ENCODE results near the gene ZNF280D. TPM values are rescaled to one million over a fixed set of nuclear protein-coding genes. Genes with fewer than 3 reads are reported as not detected.
"Not testable (repeated sequence)": the region's sequence is repeated elsewhere in the genome, so short reads cannot be mapped to it uniquely, and the experiment has no call there.

ZNF280D gene
- total RNA-seq, 1 experiment from 2014 or later = 25.3 TPM

DNA sequence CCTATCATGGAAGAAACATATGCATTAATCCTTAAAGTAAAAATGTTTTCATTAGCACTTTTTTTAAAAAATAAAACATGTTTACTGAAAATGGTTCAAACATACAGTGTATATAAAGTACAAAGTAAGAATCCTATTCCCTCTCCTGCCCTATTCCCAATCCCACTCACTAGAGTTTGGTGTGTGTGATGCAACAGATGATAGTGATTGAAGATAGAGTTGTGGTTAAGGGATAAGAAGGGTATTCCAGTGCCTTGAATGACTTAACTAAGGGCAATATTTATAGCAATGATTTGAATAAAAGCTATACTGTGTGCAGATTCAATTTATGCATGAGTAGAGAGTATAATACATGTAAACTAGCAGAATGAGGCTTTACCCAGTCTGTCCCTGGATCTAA lies 18.1 kb downstream of the ZNF280D start:
- TF ChIP-seq ATF3 (IDR thresholded peaks at IDR 0.05) (no peak), SIN3A (IDR thresholded peaks at IDR 0.05; ENCODE audit: low read depth) (no peak), TCF7L2 (IDR thresholded peaks at IDR 0.05; ENCODE audit: borderline replicate concordance, extremely low read depth, insufficient read depth, insufficient read length) (no peak), CBX3 (IDR thresholded peaks at IDR 0.05; ENCODE audit: low read depth) (no peak), EZH2 (IDR thresholded peaks at IDR 0.05) (no peak), ZBTB33 (IDR thresholded peaks at IDR 0.05; ENCODE audit: extremely low read depth, insufficient replicate concordance, low read length) (no peak)
- Histone ChIP-seq H3K4me1 (ENCODE audit: control insufficient read depth in 1 of 2, insufficient read depth in 2 of 2, low read length in 2 of 2) (peaks cover 7 to 13% of the 10 kb centered on the region in 2 experiments), H3K4me3 (replicated peaks in 1 of 2; ENCODE audit: low read depth in 1 of 2, low read length in 2 of 2) (no peak overlapping the region), H3K9me3 (ENCODE audit: control insufficient read depth in 1 of 2, insufficient read depth in 1 of 2, low read depth in 1 of 2, low read length in 2 of 2) (no peaks in the 10 kb centered on the region), H3K9me2 (ENCODE audit: insufficient read depth) (no peaks in the 10 kb centered on the region), H3K9ac (ENCODE audit: low read length) (no peak overlapping the region), H2AFZ (ENCODE audit: low read depth, low read length, poor library complexity, severe bottlenecking) (no peak overlapping the region), H4K20me1 (ENCODE audit: insufficient read depth) (no peaks in the 10 kb centered on the region), H3K4me2 (ENCODE audit: low read length) (no peak overlapping the region), H3K27ac (ENCODE audit: low read depth, low read length) (no peak overlapping the region), H3K27me3 (ENCODE audit: insufficient read depth, low read length) (no peaks in the 10 kb centered on the region), H3K79me2 (ENCODE audit: insufficient read depth, low read length) (peaks cover 27% of the 10 kb centered on the region), H3K36me3 (ENCODE audit: control insufficient read depth in 1 of 2, insufficient read depth in 2 of 2, low read length in 2 of 2) (no peaks in the 10 kb centered on the region)
- no TSS peak for BruUV-seq (replicated peaks)
- POLR2A ChIA-PET = no interaction called here
- intact Hi-C loops (cut with micrococcal nuclease) = no loop called here
- DNase-seq (ENCODE audit: low read depth, low spot score) (no peak), ATAC-seq (no peak)
- CTCF ChIA-PET = no interaction called here
- RAD21 ChIA-PET (ENCODE audit: low non-redundant PET in 1 of 2, low total read pairs in 2 of 2, uncharacterized antibody in 2 of 2, unreplicated experiment in 2 of 2) = no interaction called here

DNA sequence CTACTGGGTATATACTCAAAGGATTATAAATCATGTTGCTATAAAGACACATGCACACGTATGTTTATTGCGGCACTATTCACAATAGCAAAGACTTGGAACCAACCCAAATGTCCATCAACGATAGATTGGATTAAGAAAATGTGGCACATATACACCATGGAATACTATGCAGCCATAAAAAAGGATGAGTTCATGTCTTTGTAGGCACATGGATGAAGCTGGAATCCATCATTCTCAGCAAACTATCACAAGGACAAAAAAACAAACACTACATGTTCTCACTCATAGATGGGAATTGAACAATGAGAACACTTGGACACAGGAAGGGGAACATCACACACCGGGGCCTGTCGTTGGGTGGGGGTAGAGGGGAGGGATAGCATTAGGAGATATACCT lies 23.8 kb downstream of the ZNF280D start:
- H3K4me2 ChIP-seq (ENCODE audit: low read length); H4K20me1 ChIP-seq (ENCODE audit: insufficient read depth); intact Hi-C loops (cut with micrococcal nuclease); DNase-seq (ENCODE audit: low read depth, low spot score); CTCF ChIA-PET; H3K27ac ChIP-seq (ENCODE audit: low read depth, low read length); H3K4me1 ChIP-seq (ENCODE audit: control insufficient read depth in 1 of 2, insufficient read depth in 2 of 2, low read length in 2 of 2); H3K4me3 ChIP-seq (replicated peaks in 1 of 2; ENCODE audit: low read depth in 1 of 2, low read length in 2 of 2); H3K9me2 ChIP-seq (ENCODE audit: insufficient read depth); H3K9ac ChIP-seq (ENCODE audit: low read length); BruUV-seq (replicated peaks); ATAC-seq; H3K36me3 ChIP-seq (ENCODE audit: control insufficient read depth in 1 of 2, insufficient read depth in 2 of 2, low read length in 2 of 2); H3K27me3 ChIP-seq (ENCODE audit: insufficient read depth, low read length); POLR2A ChIA-PET; H2AFZ ChIP-seq (ENCODE audit: low read depth, low read length, poor library complexity, severe bottlenecking); RAD21 ChIA-PET (ENCODE audit: low non-redundant PET in 1 of 2, low total read pairs in 2 of 2, uncharacterized antibody in 2 of 2, unreplicated experiment in 2 of 2); H3K9me3 ChIP-seq (ENCODE audit: control insufficient read depth in 1 of 2, insufficient read depth in 1 of 2, low read depth in 1 of 2, low read length in 2 of 2): not testable (repeated sequence)
- peaks cover 18% of the 10 kb centered on the region for H3K79me2 ChIP-seq (ENCODE audit: insufficient read depth, low read length)
